Bronchial epithelial cell (primary cell): ENCODE measurements around the gene ZBED4. TPM values are rescaled to one million over a fixed set of nuclear protein-coding genes. Genes with fewer than 3 reads are reported as not detected.

Experiments
- DNase-seq: peaks from one replicate; pipeline ENCODE4 v3.0.0-alpha.2; 2010; ENCODE audit warnings: low read depth
- FAIRE-seq: peaks from 2 replicates; lab custom pipeline; 2011; peaks lifted over from hg19 to GRCh38; lab: Jason Lieb, UNC
- H3K27me3 ChIP-seq: 2 replicates; pipeline ENCODE4 v1.5.1; 2011; ENCODE audit warnings: low read length; ENCODE audit not compliant: control insufficient read depth, insufficient read depth
- H3K36me3 ChIP-seq: 2 replicates; pipeline ENCODE4 v1.5.1; 2011; ENCODE audit warnings: low read length; ENCODE audit not compliant: control insufficient read depth, insufficient read depth
- H3K4me3 ChIP-seq: 2 replicates; pipeline ENCODE4 v1.5.1; 2011; ENCODE audit warnings: mild to moderate bottlenecking, low read depth, low read length, control low read depth
- total RNA-seq: library from RNA; depleted of rRNA; stranded (reverse); fragments of >200 nt; gene quantifications from 2 replicates; pipeline ENCODE4 v1.2.1, GENCODE V29; 2014
- TF ChIP-seq, protein P1 (sequence below): IDR thresholded peaks from 2 replicates; pipeline ENCODE4 v1.5.1; 2011; ENCODE audit warnings: mild to moderate bottlenecking, moderate library complexity, low read length, control low read depth, inconsistent platforms; ENCODE audit not compliant: insufficient read depth, severe bottlenecking

ZBED4 gene
- total RNA-seq, 1 donor from 2014 or later = 14.0 TPM

GRCh38 chr22:49934891-49935557 is 81.4 kb downstream of the ZBED4 start:
- H3K27me3 ChIP-seq = no peaks in the 10 kb centered on the region
- DNase-seq (no peak), FAIRE-seq (no peak)
- no peaks in the 10 kb centered on the region for H3K36me3 ChIP-seq
- TF ChIP-seq, protein P1, sequence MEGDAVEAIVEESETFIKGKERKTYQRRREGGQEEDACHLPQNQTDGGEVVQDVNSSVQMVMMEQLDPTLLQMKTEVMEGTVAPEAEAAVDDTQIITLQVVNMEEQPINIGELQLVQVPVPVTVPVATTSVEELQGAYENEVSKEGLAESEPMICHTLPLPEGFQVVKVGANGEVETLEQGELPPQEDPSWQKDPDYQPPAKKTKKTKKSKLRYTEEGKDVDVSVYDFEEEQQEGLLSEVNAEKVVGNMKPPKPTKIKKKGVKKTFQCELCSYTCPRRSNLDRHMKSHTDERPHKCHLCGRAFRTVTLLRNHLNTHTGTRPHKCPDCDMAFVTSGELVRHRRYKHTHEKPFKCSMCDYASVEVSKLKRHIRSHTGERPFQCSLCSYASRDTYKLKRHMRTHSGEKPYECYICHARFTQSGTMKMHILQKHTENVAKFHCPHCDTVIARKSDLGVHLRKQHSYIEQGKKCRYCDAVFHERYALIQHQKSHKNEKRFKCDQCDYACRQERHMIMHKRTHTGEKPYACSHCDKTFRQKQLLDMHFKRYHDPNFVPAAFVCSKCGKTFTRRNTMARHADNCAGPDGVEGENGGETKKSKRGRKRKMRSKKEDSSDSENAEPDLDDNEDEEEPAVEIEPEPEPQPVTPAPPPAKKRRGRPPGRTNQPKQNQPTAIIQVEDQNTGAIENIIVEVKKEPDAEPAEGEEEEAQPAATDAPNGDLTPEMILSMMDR = no peak
- peak overlapping the region; percentile 26 for H3K4me3 ChIP-seq

- DNase-seq = no peak
- H3K36me3 ChIP-seq = no peaks in the 10 kb centered on the region
- FAIRE-seq = no peak
- TF ChIP-seq, protein P1 = no peak
- no peaks in the 10 kb centered on the region for H3K27me3 ChIP-seq
- H3K4me3 ChIP-seq = peak overlapping the region; percentile 23
Measured at GRCh38 chr22:49935561-49935960, 81.9 kb downstream of the ZBED4 start.

- Histone ChIP-seq H3K36me3 (no peaks in the 10 kb centered on the region), H3K27me3 (no peaks in the 10 kb centered on the region), H3K4me3 (peak overlapping the region; percentile 23)
- DNase-seq (peak; percentile 43), FAIRE-seq (no peak)
- TF ChIP-seq, protein P1 = no peak
Measured at GRCh38 chr22:49936018-49936972, 82.7 kb downstream of the ZBED4 start.

GRCh38 chr22:49936973-49937757 is 83.5 kb downstream of the ZBED4 start:
- no peaks in the 10 kb centered on the region for H3K27me3 ChIP-seq
- DNase-seq (no peak), FAIRE-seq (no peak)
- TF ChIP-seq, protein P1 = no peak
- H3K4me3 ChIP-seq = no peak overlapping the region
- no peaks in the 10 kb centered on the region for H3K36me3 ChIP-seq

- H3K36me3 ChIP-seq = no peaks in the 10 kb centered on the region
- DNase-seq (no peak), FAIRE-seq (no peak)
- no peak overlapping the region for H3K4me3 ChIP-seq
- TF ChIP-seq, protein P1 = no peak
- H3K27me3 ChIP-seq = no peaks in the 10 kb centered on the region
Measured at GRCh38 chr22:49937758-49938564, 84.3 kb downstream of the ZBED4 start.
